ENCODE measurements around the gene BCAS1. TPM values are rescaled to one million over a fixed set of nuclear protein-coding genes. Genes with fewer than 3 reads are reported as not detected.

BCAS1 gene
- total and polyA plus RNA-seq, 2 donors from 2014 or later: 1.1 to 4.8 TPM

- intact Hi-C loops (cut with DNase I): no loop called here
- FAIRE-seq: no peak
- TF ChIP-seq, protein P1, sequence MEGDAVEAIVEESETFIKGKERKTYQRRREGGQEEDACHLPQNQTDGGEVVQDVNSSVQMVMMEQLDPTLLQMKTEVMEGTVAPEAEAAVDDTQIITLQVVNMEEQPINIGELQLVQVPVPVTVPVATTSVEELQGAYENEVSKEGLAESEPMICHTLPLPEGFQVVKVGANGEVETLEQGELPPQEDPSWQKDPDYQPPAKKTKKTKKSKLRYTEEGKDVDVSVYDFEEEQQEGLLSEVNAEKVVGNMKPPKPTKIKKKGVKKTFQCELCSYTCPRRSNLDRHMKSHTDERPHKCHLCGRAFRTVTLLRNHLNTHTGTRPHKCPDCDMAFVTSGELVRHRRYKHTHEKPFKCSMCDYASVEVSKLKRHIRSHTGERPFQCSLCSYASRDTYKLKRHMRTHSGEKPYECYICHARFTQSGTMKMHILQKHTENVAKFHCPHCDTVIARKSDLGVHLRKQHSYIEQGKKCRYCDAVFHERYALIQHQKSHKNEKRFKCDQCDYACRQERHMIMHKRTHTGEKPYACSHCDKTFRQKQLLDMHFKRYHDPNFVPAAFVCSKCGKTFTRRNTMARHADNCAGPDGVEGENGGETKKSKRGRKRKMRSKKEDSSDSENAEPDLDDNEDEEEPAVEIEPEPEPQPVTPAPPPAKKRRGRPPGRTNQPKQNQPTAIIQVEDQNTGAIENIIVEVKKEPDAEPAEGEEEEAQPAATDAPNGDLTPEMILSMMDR (IDR thresholded peaks at IDR 0.05; ENCODE audit: borderline replicate concordance, extremely low read depth, insufficient read depth): no peak
- H3K36me3 ChIP-seq (ENCODE audit: control insufficient read depth in 2 of 3, insufficient read depth in 3 of 3, low read length in 3 of 3): no peaks in the 10 kb centered on the region
- no peak overlapping the region for H3K4me3 ChIP-seq (ENCODE audit: low read length in 3 of 3)
- H3K27me3 ChIP-seq (ENCODE audit: control insufficient read depth, insufficient read depth, low read length): no peaks in the 10 kb centered on the region
- no peaks in the 10 kb centered on the region for H3K9me3 ChIP-seq (ENCODE audit: control insufficient read depth in 2 of 3, insufficient read depth in 1 of 3, low read length in 3 of 3)
- no peaks in the 10 kb centered on the region for H3K4me1 ChIP-seq (ENCODE audit: control insufficient read depth in 2 of 3, insufficient read depth in 2 of 3, low read depth in 1 of 3, low read length in 3 of 3)
- H3K27ac ChIP-seq (ENCODE audit: low read depth in 2 of 2, low read length in 2 of 2): no peak overlapping the region
- DNase-seq: no peak
- H3K9ac ChIP-seq (ENCODE audit: low read length in 3 of 3): no peak overlapping the region
Observed at GRCh38 chr20:53986037-53986650, 84.2 kb downstream of the BCAS1 start.

DNA sequence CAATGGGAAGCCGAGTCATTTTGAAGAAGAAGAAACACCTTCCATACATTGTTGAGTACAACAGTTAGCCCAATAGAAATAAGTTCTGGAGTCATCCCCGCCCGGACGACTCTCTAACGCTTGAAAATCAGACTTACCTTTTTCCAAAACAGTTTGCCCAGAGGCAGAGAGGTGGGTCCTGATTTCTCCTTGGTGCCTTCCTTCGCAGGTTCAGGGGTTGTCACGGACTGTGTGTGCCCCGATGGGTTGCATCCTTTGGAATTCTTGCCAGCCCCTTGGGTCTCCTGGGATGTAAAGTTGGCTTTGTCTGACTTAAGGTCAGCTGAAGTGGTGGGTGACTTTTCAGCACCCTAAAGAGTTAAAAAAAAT, 85.3 kb downstream of the BCAS1 start:
- Histone ChIP-seq H3K27me3 (ENCODE audit: control insufficient read depth, insufficient read depth, low read length) (no peaks in the 10 kb centered on the region), H3K9me3 (ENCODE audit: control insufficient read depth in 2 of 3, insufficient read depth in 1 of 3, low read length in 3 of 3) (no peaks in the 10 kb centered on the region), H3K9ac (ENCODE audit: low read length in 3 of 3) (no peak overlapping the region), H3K4me1 (ENCODE audit: control insufficient read depth in 2 of 3, insufficient read depth in 2 of 3, low read depth in 1 of 3, low read length in 3 of 3) (no peaks in the 10 kb centered on the region), H3K4me3 (ENCODE audit: low read length in 3 of 3) (no peak overlapping the region), H3K27ac (ENCODE audit: low read depth in 2 of 2, low read length in 2 of 2) (no peak overlapping the region), H3K36me3 (ENCODE audit: control insufficient read depth in 2 of 3, insufficient read depth in 3 of 3, low read length in 3 of 3) (no peaks in the 10 kb centered on the region)
- TF ChIP-seq, protein P1 (IDR thresholded peaks at IDR 0.05; ENCODE audit: borderline replicate concordance, extremely low read depth, insufficient read depth): no peak
- intact Hi-C loops (cut with DNase I): no loop called here
- FAIRE-seq (no peak), DNase-seq (no peak)

GRCh38 chr20:53984356-53985149, 85.8 kb downstream of the BCAS1 start:
- Histone ChIP-seq H3K27me3 (ENCODE audit: control insufficient read depth, insufficient read depth, low read length) (no peaks in the 10 kb centered on the region), H3K4me1 (ENCODE audit: control insufficient read depth in 2 of 3, insufficient read depth in 2 of 3, low read depth in 1 of 3, low read length in 3 of 3) (no peaks in the 10 kb centered on the region), H3K27ac (ENCODE audit: low read depth in 2 of 2, low read length in 2 of 2) (no peak overlapping the region), H3K9me3 (ENCODE audit: control insufficient read depth in 2 of 3, insufficient read depth in 1 of 3, low read length in 3 of 3) (no peaks in the 10 kb centered on the region), H3K4me3 (ENCODE audit: low read length in 3 of 3) (no peak overlapping the region), H3K36me3 (ENCODE audit: control insufficient read depth in 2 of 3, insufficient read depth in 3 of 3, low read length in 3 of 3) (no peaks in the 10 kb centered on the region), H3K9ac (ENCODE audit: low read length in 3 of 3) (no peak overlapping the region)
- no peak for DNase-seq
- no peak for FAIRE-seq
- TF ChIP-seq, protein P1 (IDR thresholded peaks at IDR 0.05; ENCODE audit: borderline replicate concordance, extremely low read depth, insufficient read depth): no peak
- intact Hi-C loops (cut with DNase I): no loop called here
